ENCODE measurements around the gene MEX3A.

DNA sequence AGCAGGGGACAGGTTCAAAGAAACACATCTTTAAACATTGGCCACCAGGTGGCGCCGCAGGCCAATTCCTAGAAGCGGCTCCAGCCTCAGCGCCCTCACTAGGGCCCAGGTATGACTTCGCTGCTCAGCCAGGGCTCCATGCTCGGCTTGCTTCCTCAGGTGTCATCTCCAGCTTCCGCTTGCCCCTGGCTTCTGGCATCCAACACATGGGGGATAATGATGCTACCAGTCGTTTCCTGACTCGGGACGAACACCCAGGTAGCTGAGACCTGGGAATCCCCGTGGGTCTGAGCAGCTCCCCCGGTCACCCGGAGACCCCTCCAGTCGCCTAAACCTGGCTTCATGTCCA lies 8.5 kb upstream of the MEX3A start:
- TF ChIP-seq, protein P1, sequence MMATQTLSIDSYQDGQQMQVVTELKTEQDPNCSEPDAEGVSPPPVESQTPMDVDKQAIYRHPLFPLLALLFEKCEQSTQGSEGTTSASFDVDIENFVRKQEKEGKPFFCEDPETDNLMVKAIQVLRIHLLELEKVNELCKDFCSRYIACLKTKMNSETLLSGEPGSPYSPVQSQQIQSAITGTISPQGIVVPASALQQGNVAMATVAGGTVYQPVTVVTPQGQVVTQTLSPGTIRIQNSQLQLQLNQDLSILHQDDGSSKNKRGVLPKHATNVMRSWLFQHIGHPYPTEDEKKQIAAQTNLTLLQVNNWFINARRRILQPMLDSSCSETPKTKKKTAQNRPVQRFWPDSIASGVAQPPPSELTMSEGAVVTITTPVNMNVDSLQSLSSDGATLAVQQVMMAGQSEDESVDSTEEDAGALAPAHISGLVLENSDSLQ (IDR thresholded peaks at IDR 0.05) = no peak
- TF ChIP-seq HDGF (IDR thresholded peaks at IDR 0.05; ENCODE audit: borderline replicate concordance) (no peak), SUZ12 (IDR thresholded peaks at IDR 0.05) (no peak), NFRKB (IDR thresholded peaks at IDR 0.05) (no peak), ARNT (IDR thresholded peaks at IDR 0.05) (no peak), BHLHE40 (IDR thresholded peaks at IDR 0.05; ENCODE audit: borderline replicate concordance) (no peak), SP1 (IDR thresholded peaks at IDR 0.05) (no peak), TARDBP (IDR thresholded peaks at IDR 0.05) (no peak), L3MBTL2 (conservative IDR thresholded peaks at IDR 0.05) (no peak), ELF4 (IDR thresholded peaks at IDR 0.05) (no peak)
